Measurements from ENCODE around the gene SLX4IP.

Gene SLX4IP

DNA sequence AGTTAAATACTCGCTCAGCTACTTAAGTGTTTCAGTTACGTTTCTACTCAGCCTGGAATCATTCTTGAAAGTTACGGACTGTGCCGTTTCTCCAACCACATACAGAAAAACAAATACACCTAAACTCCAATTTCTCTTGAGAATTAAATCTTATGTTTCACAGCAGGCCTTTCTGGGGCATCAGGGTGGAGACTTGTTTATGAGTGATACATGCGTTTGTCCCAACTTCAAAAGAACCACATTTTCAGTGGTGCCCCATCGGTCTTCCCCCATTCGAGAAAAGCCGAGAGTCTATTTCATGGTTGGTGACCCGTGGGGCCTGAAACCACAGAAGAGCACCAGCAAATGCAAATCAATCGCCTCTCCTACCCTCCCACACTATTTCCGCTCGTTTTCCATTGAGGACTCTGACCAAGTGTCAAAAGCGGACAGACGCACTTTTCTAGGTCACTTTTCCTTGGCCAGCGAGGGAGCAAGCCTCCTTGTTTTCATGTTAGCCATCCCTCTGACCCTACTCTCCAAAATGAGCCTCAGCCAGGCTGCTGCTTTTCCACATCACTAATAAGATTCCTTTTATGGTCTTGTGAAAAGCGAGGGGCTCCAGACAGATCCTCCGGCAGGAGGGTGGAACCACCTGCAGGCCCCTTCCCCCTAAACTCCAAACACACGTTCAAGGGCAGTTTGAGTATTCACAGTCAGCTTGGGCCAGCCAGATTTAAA is 235.6 kb downstream of the SLX4IP start:
- DNase-seq = no peak

DNA sequence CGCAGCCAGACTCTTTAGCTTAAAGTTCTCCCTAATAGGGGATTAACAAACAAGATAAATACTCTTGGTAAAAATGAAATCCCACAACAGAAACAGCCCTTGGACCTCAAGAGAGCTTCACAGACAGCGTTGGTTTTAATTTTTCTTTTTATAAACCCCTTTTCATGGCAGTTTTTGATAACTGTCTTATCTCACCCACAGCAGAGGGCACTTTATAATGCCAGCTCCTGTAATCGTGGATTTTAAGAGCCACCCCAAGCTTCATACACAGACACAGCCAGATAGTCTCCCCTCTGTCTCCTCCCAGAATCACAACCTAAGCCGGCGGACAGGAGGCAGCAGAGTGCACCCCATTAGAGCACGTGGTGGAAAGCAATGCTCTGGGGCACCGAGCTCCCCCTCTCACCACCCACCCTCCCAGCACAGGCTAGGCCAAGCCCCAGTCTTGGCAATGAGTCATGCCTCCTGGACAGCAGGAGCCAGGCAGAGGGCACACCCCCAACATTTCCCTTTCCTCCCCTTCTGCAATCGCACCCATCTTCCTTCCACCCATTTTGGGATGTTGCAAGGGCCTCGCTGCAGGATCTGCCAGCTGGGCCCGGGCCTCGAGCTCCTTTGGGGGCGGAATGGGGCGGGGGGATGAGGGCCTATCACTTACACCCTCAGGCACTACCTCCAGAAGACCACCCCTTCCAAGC is 236.3 kb downstream of the SLX4IP start:
- no peak for DNase-seq

DNA sequence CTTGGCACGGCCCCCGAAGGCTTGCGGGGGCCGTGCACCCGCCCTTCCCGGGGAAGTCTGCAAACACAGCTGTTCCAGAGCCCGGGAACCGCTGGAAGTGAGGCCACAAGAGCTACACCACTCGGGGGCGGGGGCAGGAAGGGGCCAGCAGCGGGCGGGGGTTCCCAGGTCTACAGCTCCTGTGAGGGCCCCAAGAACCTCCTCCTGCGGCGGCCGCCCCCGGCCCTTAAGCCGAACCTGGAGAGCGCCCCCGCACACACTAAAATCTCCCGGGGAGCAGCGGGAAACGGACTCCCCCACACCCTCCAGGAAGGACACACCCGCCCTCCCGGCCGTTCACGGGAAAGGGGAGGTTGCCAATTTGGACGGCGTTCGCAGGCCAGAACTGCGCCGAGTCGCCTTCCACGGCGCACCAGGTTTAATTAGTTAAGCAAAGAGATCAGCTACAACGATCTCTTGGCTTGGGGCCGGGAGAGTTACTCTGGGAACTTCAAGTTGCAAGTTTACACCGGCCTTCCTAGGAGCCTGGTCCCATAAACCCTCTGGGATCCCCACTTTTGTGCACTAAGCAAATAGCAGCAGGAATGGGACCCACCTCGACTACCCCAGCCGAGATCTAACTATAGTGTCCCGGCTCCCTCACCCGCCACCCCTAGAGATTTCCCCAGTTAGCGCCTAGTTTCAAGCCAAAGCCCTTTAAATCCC is 237.0 kb downstream of the SLX4IP start:
- no peak for DNase-seq

DNA sequence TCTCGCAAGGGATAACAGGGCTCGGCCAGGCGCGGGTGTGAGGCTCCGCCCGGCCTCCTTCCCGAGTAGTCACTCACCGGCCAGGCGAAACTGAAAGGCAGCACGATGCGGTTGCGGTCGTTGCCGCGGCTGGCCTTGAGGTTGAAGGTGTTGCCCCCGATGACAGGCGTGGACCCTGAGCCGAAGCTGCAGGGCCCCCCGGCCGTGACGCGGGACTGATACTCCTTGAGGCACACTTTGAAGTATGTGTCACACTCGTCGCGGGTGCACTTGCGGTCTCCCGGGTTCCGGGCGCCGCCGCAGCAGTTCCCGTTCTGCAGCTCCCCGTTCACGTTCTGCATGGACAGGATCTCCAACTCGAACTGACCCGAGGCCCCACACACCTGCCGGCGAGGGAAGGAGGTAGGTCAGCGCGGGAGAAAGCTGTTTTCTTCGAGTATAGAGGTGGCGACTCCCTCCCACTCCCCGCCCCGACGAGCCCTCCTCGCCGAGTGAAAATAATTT is 237.6 kb downstream of the SLX4IP start:
- peak in 1 of 4 experiments; percentile 23 for DNase-seq

DNA sequence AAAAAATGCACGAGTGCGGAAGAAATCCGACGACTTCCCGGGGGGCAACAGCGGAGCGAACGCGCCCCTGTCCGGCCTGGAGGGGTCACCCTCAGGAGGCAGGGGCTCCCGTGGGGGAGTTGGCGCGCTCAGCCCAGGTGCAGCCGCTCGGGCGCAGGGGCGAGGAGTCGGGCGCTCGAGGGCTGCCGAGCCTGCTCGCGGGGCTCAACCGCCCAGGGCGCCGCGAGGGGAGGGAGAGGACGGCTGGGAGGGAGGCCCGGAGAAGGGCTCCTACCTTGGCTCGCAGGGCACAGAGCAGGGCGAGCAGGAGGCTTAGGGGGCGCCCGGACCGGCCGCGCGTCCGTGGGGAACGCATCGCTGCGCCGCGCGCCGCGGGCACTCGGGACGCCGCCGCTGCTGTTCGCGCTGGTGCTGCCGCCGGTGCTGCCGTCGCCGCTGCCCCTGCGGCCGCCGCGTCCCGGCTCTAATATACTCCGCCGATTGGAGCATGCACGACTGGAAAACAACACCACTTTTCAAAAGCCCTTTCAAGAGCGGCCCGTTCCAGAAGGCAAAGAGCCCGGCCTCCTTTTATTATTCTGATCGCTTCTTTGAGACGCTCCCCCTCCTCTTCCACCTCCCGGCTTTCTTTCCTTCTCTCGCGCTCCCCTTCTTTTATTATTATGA is 238.2 kb downstream of the SLX4IP start:
- DNase-seq = no peak

DNA sequence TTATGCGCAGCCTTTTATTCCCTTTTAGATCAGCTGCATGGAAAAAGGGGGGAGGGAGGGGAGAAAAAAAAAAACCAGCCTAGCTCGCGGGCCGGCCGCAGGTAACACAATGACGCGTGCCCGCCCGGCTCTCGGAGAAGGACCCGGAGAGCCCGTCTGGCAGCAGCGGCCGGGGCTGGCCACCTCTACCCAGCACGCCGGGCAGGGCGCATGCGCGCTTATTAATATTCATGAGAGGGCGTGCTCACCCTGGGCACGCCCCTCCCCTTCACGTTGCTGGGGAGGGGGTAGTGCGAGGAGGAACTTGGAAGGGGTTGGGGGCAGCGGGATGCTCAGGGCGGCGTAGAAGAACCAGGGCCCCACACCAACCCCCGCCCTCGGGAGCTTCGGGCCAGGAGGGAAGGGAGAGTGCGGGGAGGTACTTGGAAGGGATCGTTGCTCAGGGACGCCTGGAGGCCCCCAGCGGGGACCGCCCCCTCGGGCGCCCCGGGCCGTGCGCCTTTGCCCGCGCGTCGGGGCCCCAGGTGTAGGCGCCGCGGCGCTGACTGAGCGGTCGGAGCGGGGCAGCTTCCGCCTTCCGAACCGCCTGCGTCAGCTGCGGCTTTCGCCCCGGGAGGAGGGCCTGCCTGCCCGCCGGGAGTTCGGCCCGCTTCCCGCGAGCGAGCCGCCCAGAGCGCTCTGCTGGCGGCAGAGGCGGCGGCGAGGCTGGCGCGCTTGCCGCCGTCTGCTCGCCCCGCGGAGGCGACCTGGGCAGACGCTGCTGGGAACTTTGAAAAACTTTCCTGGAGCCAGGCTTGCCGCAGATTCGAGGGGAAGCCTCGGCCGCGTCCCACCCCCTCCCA is 239.0 kb downstream of the SLX4IP start, which contains the start of gene JAG1:
JAG1 (minus strand) TSS at position 158 of the 842 bp plus-strand sequence. CDS start 469 bp downstream, outside the sequence.
- peak in 2 of 4 experiments; percentile 7 to 14 for DNase-seq

DNA sequence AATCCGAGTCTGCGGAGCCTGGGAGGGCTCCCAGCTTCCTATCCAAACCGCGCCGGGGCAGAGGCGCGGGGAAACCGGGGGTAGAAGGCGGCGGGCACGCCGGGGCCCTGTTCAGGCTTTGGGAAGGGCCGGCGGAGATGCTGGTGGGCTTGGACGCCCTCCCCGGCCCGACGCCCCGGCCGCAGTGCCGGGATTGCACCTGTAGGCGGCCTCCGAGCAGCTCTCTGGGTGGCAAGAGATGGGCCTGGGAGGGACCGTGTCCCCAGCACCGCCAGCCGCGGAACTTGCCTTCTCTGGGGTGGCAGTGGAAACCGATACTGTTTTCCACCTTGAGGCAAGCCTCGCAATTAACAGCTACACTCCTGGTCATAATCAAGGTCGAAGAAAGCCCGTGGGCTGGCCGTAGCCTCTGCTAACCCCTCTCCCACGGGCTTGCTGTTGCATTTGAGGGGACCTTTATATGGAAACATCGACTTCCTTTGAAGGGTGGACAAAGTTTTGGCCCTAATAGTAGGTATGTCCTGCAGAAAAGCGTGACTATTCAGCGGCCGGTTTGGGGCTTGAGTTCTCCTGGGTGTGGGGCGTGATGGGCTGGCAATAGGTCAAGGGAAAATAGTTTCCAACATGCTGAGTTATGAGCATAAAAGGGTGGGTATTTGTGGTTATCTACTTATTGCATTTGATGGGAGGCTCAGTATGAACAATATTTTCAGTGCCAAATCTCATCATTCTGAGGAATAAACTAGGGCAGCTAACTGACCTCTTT is 239.8 kb downstream of the SLX4IP start:
- DNase-seq = no peak

DNA sequence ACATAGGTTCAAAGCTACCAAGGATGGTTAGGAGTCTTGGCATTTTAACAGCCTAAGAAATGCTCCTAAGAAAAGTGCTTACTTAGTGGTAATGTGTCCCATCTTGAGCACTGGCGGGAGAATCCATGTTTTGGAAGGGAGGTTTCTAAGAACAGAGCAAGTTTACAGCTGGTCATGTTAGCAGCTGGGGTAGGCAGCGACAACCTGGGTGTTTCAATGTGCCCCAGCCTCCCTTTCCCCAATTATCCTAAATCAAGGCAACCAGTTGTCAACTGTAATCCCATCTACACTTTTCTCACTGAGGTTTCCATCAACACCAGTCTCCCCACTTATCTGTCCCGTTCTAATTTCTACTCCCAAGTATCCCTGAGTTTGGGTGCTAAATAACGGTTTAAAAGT is 240.3 kb downstream of the SLX4IP start:
- no peak for DNase-seq

DNA sequence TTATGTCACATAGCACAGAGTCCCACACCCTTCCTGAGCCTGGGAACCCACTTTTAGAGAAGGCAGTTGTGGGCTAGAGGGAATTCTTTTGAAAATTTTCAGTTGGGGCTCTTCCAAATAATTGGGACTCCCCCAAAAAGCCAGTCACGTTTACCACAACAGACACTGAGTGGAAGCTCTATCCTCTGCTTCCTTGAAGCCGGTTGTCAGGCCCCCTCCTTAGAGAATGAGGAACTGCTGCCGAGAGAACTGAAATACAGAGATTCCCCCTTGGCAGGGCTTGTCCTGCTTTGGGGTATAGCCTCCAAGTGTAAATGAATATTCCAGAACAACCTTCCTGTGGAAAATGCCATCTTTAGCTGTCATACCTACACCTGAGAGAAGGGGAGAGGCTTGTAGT is 241.4 kb downstream of the SLX4IP start:
- DNase-seq = no peak

Measured in activated CD4-positive, CD25-positive, alpha-beta regulatory T cell (primary cell).